A549 (cell line): ENCODE results near the gene ZBTB20. TPM values are rescaled to one million over a fixed set of nuclear protein-coding genes. Genes with fewer than 3 reads are reported as not detected.

Source experiments
- ATAC-seq, 2 experiments: fragments of 200-7000 bp in 1 of 2; fragments of >200 bp in 1 of 2; cut with Nextera tagmentation in 1 of 2; cut with Tn5 transposase in 1 of 2; 3 replicates each; pipeline versions ENCODE4 v1.8.0 to v1.9.1; 2018 to 2020; ENCODE audit warnings: mild to moderate bottlenecking in 1 of 2, moderate library complexity in 1 of 2
- CTCF ChIA-PET: fragments of 300-600 bp; sonication (Branson Sonifier 250); formaldehyde crosslinking; extraction: SDS; loops from one replicate; lab custom pipeline; 2021; ENCODE audit warnings: antibody characterized with exemption, inconsistent platforms; lab: Yijun Ruan, JAX
- POLR2A ChIA-PET: fragments of 350-600 bp; formaldehyde crosslinking; extraction: SDS; loops from one replicate; lab custom pipeline; 2021; ENCODE audit warnings: antibody characterized with exemption, inconsistent platforms; lab: Yijun Ruan, JAX
- DNase-seq, 2 experiments: peaks; one replicate each; pipeline versions ENCODE4 v3.0.0 to v3.0.0-alpha.2; 2011 to 2016; ENCODE audit warnings: low read depth in 1 of 2, low spot score in 1 of 2
- FAIRE-seq: peaks from 2 replicates; lab custom pipeline; 2011; peaks lifted over from hg19 to GRCh38; lab: Jason Lieb, UNC
- H3K27ac ChIP-seq, 2 experiments: fragments of >200 bp; sonication (Bioruptor Twin); formaldehyde crosslinking; 3 replicates each; pipeline ENCODE4 v1.5.1; 2016 to 2017
- H3K4me1 ChIP-seq: fragments of >200 bp; sonication (Bioruptor Twin); formaldehyde crosslinking; 3 replicates; pipeline ENCODE4 v1.6.1; 2016
- H3K4me2 ChIP-seq: fragments of >200 bp; sonication (Bioruptor Twin); formaldehyde crosslinking; 3 replicates; pipeline ENCODE4 v1.6.1; 2016
- H3K4me3 ChIP-seq: fragments of >200 bp; sonication (Bioruptor Twin); formaldehyde crosslinking; 3 replicates; pipeline ENCODE4 v1.5.1; 2016
- H3K9me3 ChIP-seq: fragments of >200 bp; sonication (Bioruptor Twin); formaldehyde crosslinking; 3 replicates; pipeline ENCODE4 v1.6.1; 2016
- BCL3 ChIP-seq: fragments of >200 bp; sonication (Bioruptor Twin); formaldehyde crosslinking; IDR thresholded peaks from 3 replicates; pipeline ENCODE4 v1.6.1; 2016
- BHLHE40 ChIP-seq: IDR thresholded peaks from 2 replicates; pipeline ENCODE4 v1.6.1; 2012; ENCODE audit warnings: low read depth, low read length, inconsistent platforms
- CHD4 ChIP-seq: fragments of 200-600 bp; sonication (generic); IDR thresholded peaks from 2 replicates; pipeline ENCODE4 v1.6.1; 2016; ENCODE audit warnings: antibody characterized with exemption, mild to moderate bottlenecking, borderline replicate concordance
- CTCF ChIP-seq: fragments of >200 bp; sonication (Bioruptor Twin); formaldehyde crosslinking; IDR thresholded peaks from 3 replicates; pipeline ENCODE4 v1.5.1; 2016
- EHMT2 ChIP-seq: fragments of 200-600 bp; sonication (generic); IDR thresholded peaks from 2 replicates; pipeline ENCODE4 v1.6.1; 2016; ENCODE audit warnings: antibody characterized with exemption, low read depth, mild to moderate bottlenecking, moderate library complexity
- EP300 ChIP-seq, 2 experiments: fragments of >200 bp; sonication (Bioruptor Twin); formaldehyde crosslinking; IDR thresholded peaks; 2 replicates in 1 of 2; 3 replicates in 1 of 2; pipeline ENCODE4 v1.6.1; 2016 to 2017
- FOSL2 ChIP-seq, 2 experiments: fragments of 450-650 bp in 1 of 2; fragments of >200 bp in 1 of 2; sonication (Bioruptor Twin) in 1 of 2; formaldehyde crosslinking; IDR thresholded peaks; 2 replicates each; pipeline versions ENCODE4 v1.5.0 to v1.6.1; 2016 to 2020; ENCODE audit warnings: mild to moderate bottlenecking in 1 of 2, moderate library complexity in 1 of 2
- FOXS1 ChIP-seq: fragments of 250-450 bp; sonication (Bioruptor Pico); IDR thresholded peaks from 2 replicates; pipeline ENCODE4 v1.5.0; 2020; ENCODE audit warnings: mild to moderate bottlenecking, moderate library complexity
- HDAC2 ChIP-seq: fragments of 200-600 bp; sonication (generic); IDR thresholded peaks from 2 replicates; pipeline ENCODE4 v1.6.1; 2016
- HEYL ChIP-seq: fragments of 250-450 bp; sonication (Bioruptor Pico); IDR thresholded peaks from 2 replicates; pipeline ENCODE4 v1.8.0; 2021; ENCODE audit warnings: mild to moderate bottlenecking, moderate library complexity
- HOXA7 ChIP-seq: fragments of 250-450 bp; sonication (Bioruptor Pico); IDR thresholded peaks from 2 replicates; pipeline ENCODE4 v1.5.0; 2020; ENCODE audit warnings: mild to moderate bottlenecking, moderate library complexity
- HOXB13 ChIP-seq: fragments of 250-450 bp; sonication (Bioruptor Pico); IDR thresholded peaks from 2 replicates; pipeline ENCODE4 v1.5.0; 2020; ENCODE audit warnings: low read depth, mild to moderate bottlenecking, moderate library complexity
- KDM1A ChIP-seq: fragments of 200-600 bp; sonication (generic); IDR thresholded peaks from 2 replicates; pipeline ENCODE4 v1.6.1; 2016; ENCODE audit warnings: low read depth, mild to moderate bottlenecking
- MAFK ChIP-seq: fragments of 450-650 bp; IDR thresholded peaks from 2 replicates; pipeline ENCODE4 v1.6.1; 2014; ENCODE audit not compliant: partially characterized antibody
- MYC ChIP-seq: IDR thresholded peaks from 2 replicates; pipeline ENCODE4 v1.6.1; 2012; ENCODE audit warnings: mild to moderate bottlenecking, inconsistent platforms, low read length, improper control_type of control experiment, borderline replicate concordance
- PHF8 ChIP-seq: fragments of 200-600 bp; sonication (generic); IDR thresholded peaks from 2 replicates; pipeline ENCODE4 v1.6.1; 2016; ENCODE audit warnings: low read depth, mild to moderate bottlenecking, antibody characterized with exemption, moderate library complexity, borderline replicate concordance
- RCOR1 ChIP-seq: fragments of 150-350 bp; IDR thresholded peaks from 2 replicates; pipeline ENCODE4 v1.6.1; 2014; ENCODE audit warnings: antibody characterized with exemption, low read length, low read depth
- REST ChIP-seq: fragments of 200-600 bp; sonication (generic); IDR thresholded peaks from 2 replicates; pipeline ENCODE4 v1.6.1; 2016; ENCODE audit warnings: antibody characterized with exemption, mild to moderate bottlenecking, moderate library complexity
- RNF2 ChIP-seq: fragments of 200-600 bp; sonication (generic); IDR thresholded peaks from 2 replicates; pipeline ENCODE4 v1.6.1; 2016; ENCODE audit warnings: low read depth, mild to moderate bottlenecking, antibody characterized with exemption, moderate library complexity, borderline replicate concordance
- SREBF2 ChIP-seq: fragments of 450-650 bp; IDR thresholded peaks from 2 replicates; pipeline ENCODE4 v1.6.1; 2014; ENCODE audit warnings: mild to moderate bottlenecking, moderate library complexity
- TP53 ChIP-seq: fragments of 250-450 bp; sonication (Bioruptor Pico); IDR thresholded peaks from 2 replicates; pipeline ENCODE4 v1.5.0; 2021; ENCODE audit warnings: mild to moderate bottlenecking, moderate library complexity
- USF2 ChIP-seq: fragments of 450-650 bp; IDR thresholded peaks from 2 replicates; pipeline ENCODE4 v1.6.1; 2014; ENCODE audit warnings: antibody characterized with exemption
- ZFP36 ChIP-seq: fragments of 450-650 bp; IDR thresholded peaks from 2 replicates; pipeline ENCODE4 v1.6.1; 2014; ENCODE audit warnings: borderline replicate concordance; ENCODE audit not compliant: partially characterized antibody
- ZNF302 ChIP-seq: fragments of 250-450 bp; sonication (Bioruptor Pico); IDR thresholded peaks from 2 replicates; pipeline ENCODE4 v1.9.0; 2021; ENCODE audit warnings: inconsistent platforms, mild to moderate bottlenecking, moderate library complexity
- ZSCAN20 ChIP-seq: fragments of 250-450 bp; sonication (Bioruptor Pico); IDR thresholded peaks from 2 replicates; pipeline ENCODE4 v1.8.0; 2022; ENCODE audit warnings: mild to moderate bottlenecking, moderate library complexity
- WGBS: methylation state at CpG from one replicate; pipeline ENCODE4 v1.1.6; 2017; ENCODE audit errors: missing lambda C conversion rate; 5-methylcytosine and 5-hydroxymethylcytosine counted together
- polyA plus RNA-seq, 4 experiments: library from polyadenylated mRNA; depleted of rRNA in 3 of 4; stranded (reverse); fragments of >200 nt; fragmentation: RNase III in 1 of 4; extraction: RNeasy Plus Mini Kit Qiagen cat#74134 plus additional on column Dnase treatment in 1 of 4; gene quantifications; 2 replicates in 3 of 4; 3 replicates in 1 of 4; pipeline ENCODE4 v1.2.3, GENCODE V29; 2011 to 2017

ZBTB20 gene
- polyA plus RNA-seq, 2 of the 4 experiments (the other 2 are of a cell fraction) = 0.85 to 5.0 TPM

- H3K4me1 ChIP-seq = peaks cover 7% of the 10 kb centered on the region; the same call in 1 of the 3 replicates
- ChIA-PET POLR2A (no interaction called here), CTCF (no interaction called here)
- no peak overlapping the region for H3K4me2 ChIP-seq
- no peak overlapping the region for H3K27ac ChIP-seq
- WGBS = 74% methylated on average over 6 of the region's 6 CpGs
- no peak overlapping the region for H3K4me3 ChIP-seq
- no peak for ATAC-seq
- no peaks in the 10 kb centered on the region for H3K9me3 ChIP-seq
- no peak for DNase-seq
- TF ChIP-seq CHD4 = no peak
- TF ChIP-seq ZFP36 = no peak
- TF ChIP-seq PHF8 = no peak
- TF ChIP-seq FOSL2 (IDR thresholded peaks at IDR 0.05) = no peak
- TF ChIP-seq FOSL2 (CRISPR knock-in tag; IDR thresholded peaks at IDR 0.05) = no peak
- no peak for TF ChIP-seq EP300 (IDR thresholded peaks at IDR 0.05)
- TF ChIP-seq EHMT2 = no peak
- TF ChIP-seq HDAC2 = no peak
- TF ChIP-seq FOXS1 = no peak
- no peak for TF ChIP-seq KDM1A
- no peak for TF ChIP-seq HOXB13 (CRISPR knock-in tag)
- TF ChIP-seq HEYL (CRISPR knock-in tag) = no peak
- TF ChIP-seq REST = no peak
- TF ChIP-seq RNF2 = no peak
- TF ChIP-seq CTCF = no peak
- no peak for TF ChIP-seq SREBF2
- TF ChIP-seq RCOR1 = no peak
- TF ChIP-seq MAFK = no peak
- no peak for FAIRE-seq
Observed at GRCh38 chr3:114857299-114857701, 289.8 kb downstream of the ZBTB20 start.

GRCh38 chr3:114856835-114857234, 290.3 kb downstream of the ZBTB20 start:
- H3K4me3 ChIP-seq = no peak overlapping the region
- ATAC-seq = no peak
- peaks cover 4% of the 10 kb centered on the region; the same call in 1 of the 3 replicates for H3K4me1 ChIP-seq
- no peak overlapping the region for H3K27ac ChIP-seq
- no peaks in the 10 kb centered on the region for H3K9me3 ChIP-seq
- FAIRE-seq = no peak
- ChIA-PET POLR2A (no interaction called here), CTCF (no interaction called here)
- WGBS = 51% methylated on average over 1 of the region's 1 CpG
- DNase-seq = no peak
- no peak overlapping the region for H3K4me2 ChIP-seq
- no peak for TF ChIP-seq ZSCAN20 (CRISPR knock-in tag)
- no peak for TF ChIP-seq BCL3
- TF ChIP-seq REST = no peak
- TF ChIP-seq HOXB13 (CRISPR knock-in tag) = no peak
- no peak for TF ChIP-seq MAFK
- TF ChIP-seq MYC = no peak
- TF ChIP-seq EHMT2 = no peak
- TF ChIP-seq USF2 = no peak
- no peak for TF ChIP-seq TP53 (CRISPR knock-in tag)
- no peak for TF ChIP-seq BHLHE40
- TF ChIP-seq RNF2 = no peak
- no peak for TF ChIP-seq HOXA7
- TF ChIP-seq ZNF302 (CRISPR knock-in tag) = no peak
